GM18517 (cell line): ENCODE results near the gene STOX1.
"Not testable (repeated sequence)": the region's sequence is repeated elsewhere in the genome, so short reads cannot be mapped to it uniquely, and the experiment has no call there.

Experiments
- ATAC-seq: cut with Tn5 transposase; IDR thresholded peaks from one replicate; pipeline ENCODE4 v1.9.1; 2021; ENCODE audit warnings: mild to moderate bottlenecking, moderate library complexity; ENCODE audit not compliant: unreplicated experiment

The STOX1 gene

DNA sequence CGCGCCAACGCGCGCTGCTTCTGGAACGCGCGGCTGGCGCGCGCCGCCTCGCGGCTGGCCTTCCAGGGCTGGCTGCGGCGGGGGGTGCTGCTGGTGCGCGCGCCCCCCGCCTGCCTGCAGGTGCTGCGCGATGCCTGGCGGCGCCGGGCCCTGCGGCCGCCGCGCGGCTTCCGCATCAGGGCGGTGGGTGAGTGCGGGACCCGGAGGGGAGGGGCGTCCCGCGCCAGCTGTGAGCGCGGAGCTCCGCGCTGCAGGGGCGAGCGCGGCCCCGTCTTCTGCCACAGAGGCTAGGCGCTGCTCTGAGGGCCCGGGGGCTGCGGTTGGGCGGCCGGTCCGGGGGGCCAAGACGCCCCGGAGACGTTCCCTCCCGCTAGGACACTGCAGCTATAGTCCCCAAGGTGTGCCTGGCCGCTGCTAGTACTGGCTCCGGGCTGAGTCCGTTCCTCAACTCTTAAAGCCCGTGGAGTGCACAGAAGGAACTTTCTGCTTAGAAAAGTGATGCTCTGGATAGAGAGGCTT lies 811 bp downstream of the STOX1 start:
- ATAC-seq, result peak; percentile 37

DNA sequence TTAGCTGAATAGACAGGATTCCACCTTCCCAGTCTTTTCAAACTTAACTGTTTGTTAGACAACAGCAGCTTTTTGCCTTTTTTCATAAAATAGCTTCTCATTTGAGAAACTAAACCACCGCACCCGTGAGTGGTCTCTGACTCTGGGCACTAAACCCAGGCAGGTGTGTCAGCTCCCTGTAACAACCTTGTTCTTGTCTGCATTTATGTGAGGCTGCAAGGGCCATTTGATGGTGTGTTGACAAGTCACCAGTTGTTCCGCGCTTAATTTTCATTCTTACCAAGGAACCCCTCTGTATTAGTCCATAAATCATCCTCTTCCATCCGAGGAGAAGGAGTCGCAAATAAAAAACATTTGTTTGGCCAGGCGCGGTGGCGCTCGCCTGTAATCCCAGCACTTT lies 1.5 kb downstream of the STOX1 start:
- ATAC-seq, result no peak

DNA sequence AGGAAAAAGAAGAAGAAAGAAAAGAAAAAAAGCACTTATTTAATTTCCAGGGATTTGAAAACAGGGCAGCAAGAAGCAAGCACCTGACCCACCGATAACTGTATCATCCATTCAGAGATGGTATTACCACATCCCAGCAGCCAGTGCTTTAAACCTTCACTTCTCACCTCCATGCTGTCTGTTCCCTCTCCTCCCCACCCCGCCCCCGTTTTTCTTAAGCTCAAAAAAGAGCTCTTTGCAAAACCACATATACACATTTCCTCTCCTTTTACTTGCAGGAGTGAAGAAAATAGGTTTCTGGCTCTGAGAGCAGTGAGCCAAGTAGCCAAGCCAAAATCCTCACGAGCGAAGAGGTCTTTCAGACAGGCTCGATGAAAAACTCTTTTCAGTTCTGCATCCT lies 2.2 kb downstream of the STOX1 start:
- ATAC-seq, result no peak

- ATAC-seq, result no peak
These were observed 2.6 kb downstream of the STOX1 start for GRCh38 chr10:68829952-68830351.

DNA sequence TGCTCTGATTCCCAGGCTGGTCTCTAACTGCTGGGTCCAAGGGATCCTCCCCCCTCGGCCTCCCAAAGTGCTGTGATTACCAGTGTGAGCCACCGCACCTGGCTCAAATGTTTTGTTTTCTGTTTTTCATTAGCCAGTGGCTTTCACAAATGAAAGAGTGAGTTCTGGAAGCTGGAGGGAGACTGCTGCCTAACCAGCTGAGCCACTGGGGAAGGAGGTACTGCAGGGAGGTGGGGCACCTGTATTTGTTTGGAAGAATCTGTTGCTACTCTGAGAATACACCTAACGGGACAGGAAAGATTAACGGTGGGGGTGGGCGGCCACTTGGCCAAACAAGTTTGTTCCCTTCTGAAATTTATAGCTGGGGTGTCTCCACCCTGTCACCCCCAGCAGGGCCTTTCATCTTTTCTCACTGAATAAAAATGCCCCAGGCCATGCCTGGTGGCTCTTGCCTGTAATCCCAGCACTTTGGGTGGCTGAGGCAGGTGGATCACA lies 4.7 kb downstream of the STOX1 start:
- no peak for ATAC-seq

GRCh38 chr10:68832601-68833000 lies 5.3 kb downstream of the STOX1 start:
- no peak for ATAC-seq

DNA sequence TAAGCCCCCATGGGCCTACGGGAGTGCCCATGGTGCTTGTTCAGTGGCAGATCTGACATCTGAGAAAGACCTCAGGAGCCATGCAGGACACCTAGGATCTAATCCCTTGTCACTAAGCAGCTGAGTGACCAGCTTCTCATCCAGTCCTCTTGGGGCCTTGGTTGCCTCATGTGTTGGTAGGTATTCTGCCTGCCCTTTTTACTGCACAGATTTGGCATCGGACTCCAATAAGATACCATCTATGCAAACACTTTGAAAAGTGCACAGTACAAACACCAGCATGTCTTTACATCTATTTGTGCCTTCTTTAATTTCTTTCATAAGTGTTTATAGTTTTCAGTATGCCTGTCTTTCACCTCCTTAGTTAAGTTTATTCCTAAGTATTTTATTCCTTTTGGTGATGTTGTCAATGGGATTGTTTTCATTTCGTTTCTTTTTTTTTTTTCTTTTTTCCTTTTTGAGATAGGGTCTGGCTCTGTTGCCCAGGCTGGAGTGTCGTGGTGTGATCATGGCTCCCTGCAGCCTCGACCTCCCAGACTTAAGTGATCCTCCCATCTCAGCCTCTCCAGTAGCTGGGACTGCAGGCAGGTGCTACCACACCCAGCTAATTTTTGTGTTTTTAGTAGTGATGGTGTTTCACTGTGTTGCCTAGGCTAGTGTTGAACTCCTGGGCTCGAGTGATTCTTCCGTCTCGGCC lies 10.4 kb downstream of the STOX1 start:
- no peak for ATAC-seq

GRCh38 chr10:68840650-68841049 lies 13.3 kb downstream of the STOX1 start:
- ATAC-seq, result not testable (repeated sequence)

- no peak for ATAC-seq
These were observed 20.9 kb downstream of the STOX1 start for GRCh38 chr10:68848281-68848680.

GRCh38 chr10:68848806-68849205 lies 21.5 kb downstream of the STOX1 start:
- ATAC-seq, result no peak

- no peak for ATAC-seq
These were observed 29.0 kb downstream of the STOX1 start for GRCh38 chr10:68856352-68856751.

DNA sequence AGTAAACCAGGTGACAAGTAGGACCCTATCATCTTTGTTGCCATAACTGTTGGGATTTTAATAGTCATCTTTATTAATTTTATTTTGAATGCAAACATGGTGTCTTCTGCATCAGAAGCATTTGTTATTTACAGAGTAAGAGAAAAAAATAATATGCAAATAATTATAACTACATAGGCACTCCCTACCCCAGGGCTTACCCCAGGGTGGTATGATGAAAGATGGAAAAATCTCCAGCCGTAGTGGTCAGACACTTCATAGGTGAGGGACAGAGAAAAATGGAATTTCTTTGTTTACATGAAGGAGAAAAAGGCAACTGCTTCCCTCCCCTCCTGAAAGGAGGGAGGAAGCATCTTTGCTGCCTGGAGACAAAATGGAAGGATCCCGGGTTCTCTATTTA lies 29.7 kb downstream of the STOX1 start:
- no peak for ATAC-seq

- ATAC-seq, result no peak
These were observed 33.9 kb downstream of the STOX1 start for GRCh38 chr10:68861253-68861652.

- no peak for ATAC-seq
These were observed 37.3 kb downstream of the STOX1 start for GRCh38 chr10:68864611-68865010.

DNA sequence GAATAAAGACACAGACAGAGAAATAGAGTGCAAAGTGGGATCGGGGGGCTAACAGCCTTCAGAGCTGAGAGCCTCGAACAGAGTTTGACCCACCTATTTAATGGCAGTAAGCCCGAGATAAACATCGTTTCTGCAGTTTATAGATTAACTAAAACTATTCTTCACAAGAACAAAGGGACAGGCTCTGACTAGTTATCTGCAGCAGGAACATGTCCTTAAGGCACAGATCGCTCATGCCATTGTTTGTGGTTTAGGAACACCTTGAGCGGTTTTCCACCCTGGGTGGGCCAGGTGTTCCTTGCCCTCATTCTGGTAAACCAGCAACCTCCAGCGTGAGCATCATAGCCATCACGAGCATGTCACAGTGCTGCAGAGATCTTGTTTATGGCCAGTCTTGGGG lies 40.8 kb downstream of the STOX1 start:
- not testable (repeated sequence) for ATAC-seq

DNA sequence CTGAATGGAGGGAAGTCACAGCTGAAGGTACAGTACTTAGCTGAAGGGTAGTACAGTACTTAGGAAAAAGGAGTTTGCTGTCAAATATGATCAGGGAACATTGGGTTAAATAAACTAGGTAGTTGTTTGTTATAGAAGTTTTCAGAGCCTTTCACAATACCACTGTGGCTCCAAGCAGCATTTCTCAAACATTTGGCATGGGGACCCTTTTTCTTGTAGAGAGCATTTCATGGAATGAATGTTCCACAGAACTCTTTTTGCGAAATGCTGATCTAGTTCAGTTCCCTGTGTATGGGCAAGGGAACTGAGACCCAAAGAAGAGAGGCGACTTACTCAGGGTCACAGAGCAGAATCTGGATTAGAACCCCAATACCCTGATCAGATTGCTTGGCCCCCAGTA lies 42.3 kb downstream of the STOX1 start:
- no peak for ATAC-seq

GRCh38 chr10:68870061-68870460 lies 42.7 kb downstream of the STOX1 start:
- ATAC-seq, result no peak

- ATAC-seq, result no peak
These were observed 43.3 kb downstream of the STOX1 start for GRCh38 chr10:68870545-68871104.

- ATAC-seq, result no peak
These were observed 43.9 kb downstream of the STOX1 start for GRCh38 chr10:68871105-68871711.

DNA sequence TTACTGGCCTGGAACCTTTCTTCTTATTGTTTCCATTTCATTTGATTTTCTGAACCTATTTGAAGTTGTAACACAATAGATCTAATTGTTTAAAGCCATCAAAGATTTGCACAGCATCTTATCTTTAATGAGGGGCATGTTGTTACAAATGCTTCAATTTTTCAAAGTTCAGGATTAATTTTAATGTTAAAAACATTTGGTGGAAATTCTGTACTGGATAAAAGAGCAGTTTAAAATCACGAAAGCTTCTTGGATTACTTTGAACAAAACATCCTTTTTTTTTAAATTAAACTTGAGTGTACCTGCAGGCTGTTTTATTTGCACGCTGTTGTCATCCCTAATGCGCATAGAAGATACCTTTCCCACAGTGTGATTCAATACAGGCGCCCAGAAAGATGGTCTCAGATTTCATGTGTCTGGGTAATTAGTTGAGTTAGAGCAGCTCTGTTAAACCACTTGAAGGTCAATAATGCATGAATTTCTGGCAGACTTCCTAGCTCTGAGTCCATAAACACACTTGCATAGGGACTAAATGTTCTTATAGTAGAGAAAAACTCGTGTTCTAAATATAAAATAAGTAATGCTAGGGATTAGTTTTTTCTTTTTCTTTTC lies 44.5 kb downstream of the STOX1 start:
- ATAC-seq, result no peak

- ATAC-seq, result no peak
These were observed 49.2 kb downstream of the STOX1 start for GRCh38 chr10:68876246-68877138.
